Mucosa of rectum (tissue), 2 donors: ENCODE measurements around the gene C6orf47.

Experiments used
- H3K27ac ChIP-seq, 2 donors: one replicate each; pipeline ENCODE4 v1.7.0; 2013; ENCODE audit warnings: inconsistent platforms in 2 of 2, low read depth in 2 of 2, low read length in 2 of 2
- H3K27me3 ChIP-seq, 2 donors: one replicate each; pipeline ENCODE4 v1.7.0; 2013; ENCODE audit warnings: low read length in 2 of 2; ENCODE audit not compliant: control insufficient read depth in 2 of 2, insufficient read depth in 2 of 2
- H3K36me3 ChIP-seq, 2 donors: one replicate each; pipeline ENCODE4 v1.7.0; 2013; ENCODE audit warnings: low read length in 2 of 2; ENCODE audit not compliant: control insufficient read depth in 2 of 2, insufficient read depth in 2 of 2
- H3K4me1 ChIP-seq, 2 donors: one replicate each; pipeline ENCODE4 v1.7.0; 2013; ENCODE audit warnings: low read length in 2 of 2, mild to moderate bottlenecking in 1 of 2; ENCODE audit not compliant: control insufficient read depth in 2 of 2, insufficient read depth in 2 of 2
- H3K4me3 ChIP-seq, 2 donors: one replicate each; pipeline ENCODE4 v1.7.0; 2013; ENCODE audit warnings: low read length in 2 of 2
- H3K9ac ChIP-seq, 2 donors: one replicate each; pipeline ENCODE4 v1.7.0; 2013; ENCODE audit warnings: low read length in 2 of 2, low read depth in 1 of 2, mild to moderate bottlenecking in 1 of 2
- H3K9me3 ChIP-seq, 2 donors: one replicate each; pipeline ENCODE4 v1.7.0; 2013; ENCODE audit warnings: low read length in 2 of 2; ENCODE audit not compliant: control insufficient read depth in 2 of 2
- donor health status: healthy.
- donor health status: Normal muscosa, but diverticular disease.

Gene C6orf47

GRCh38 chr6:31645325-31645724, 15.3 kb downstream of the C6orf47 start:
- Histone ChIP-seq H3K4me3 (no peak overlapping the region), H3K9ac (no peak overlapping the region), H3K4me1 (no peaks in the 10 kb centered on the region), H3K9me3 (no peaks in the 10 kb centered on the region), H3K27me3 (no peaks in the 10 kb centered on the region), H3K27ac (no peak overlapping the region), H3K36me3 (peaks cover 83 to 85% of the 10 kb centered on the region in 2 donors)

- H3K4me3 ChIP-seq, result no peak overlapping the region
- H3K27me3 ChIP-seq, result no peaks in the 10 kb centered on the region
- no peaks in the 10 kb centered on the region for H3K9me3 ChIP-seq
- no peak overlapping the region for H3K9ac ChIP-seq
- H3K27ac ChIP-seq, result no peak overlapping the region
- H3K4me1 ChIP-seq, result no peaks in the 10 kb centered on the region
- peaks cover 89 to 91% of the 10 kb centered on the region in 2 donors for H3K36me3 ChIP-seq
Observed at GRCh38 chr6:31643818-31644454, 16.6 kb downstream of the C6orf47 start.

GRCh38 chr6:31642798-31643570, 17.6 kb downstream of the C6orf47 start:
- H3K4me1 ChIP-seq, result no peaks in the 10 kb centered on the region
- H3K9me3 ChIP-seq, result no peaks in the 10 kb centered on the region
- no peak overlapping the region for H3K4me3 ChIP-seq
- H3K27ac ChIP-seq, result no peak overlapping the region
- H3K36me3 ChIP-seq, result peaks cover 84 to 85% of the 10 kb centered on the region in 2 donors
- no peak overlapping the region for H3K9ac ChIP-seq
- no peaks in the 10 kb centered on the region for H3K27me3 ChIP-seq

- H3K36me3 ChIP-seq, result peaks cover 80 to 87% of the 10 kb centered on the region in 2 donors
- H3K9ac ChIP-seq, result no peak overlapping the region
- no peaks in the 10 kb centered on the region for H3K4me1 ChIP-seq
- H3K27me3 ChIP-seq, result no peaks in the 10 kb centered on the region
- H3K4me3 ChIP-seq, result no peak overlapping the region
- no peaks in the 10 kb centered on the region for H3K9me3 ChIP-seq
- H3K27ac ChIP-seq, result no peak overlapping the region
Observed at GRCh38 chr6:31641370-31641769, 19.2 kb downstream of the C6orf47 start.

- no peaks in the 10 kb centered on the region for H3K27me3 ChIP-seq
- no peaks in the 10 kb centered on the region for H3K4me1 ChIP-seq
- no peak overlapping the region for H3K27ac ChIP-seq
- H3K4me3 ChIP-seq, result no peak overlapping the region
- peaks cover 80 to 88% of the 10 kb centered on the region in 2 donors for H3K36me3 ChIP-seq
- H3K9ac ChIP-seq, result no peak overlapping the region
- no peaks in the 10 kb centered on the region for H3K9me3 ChIP-seq
Observed at GRCh38 chr6:31640612-31641011, 20.0 kb downstream of the C6orf47 start.

- Histone ChIP-seq H3K9me3 (no peaks in the 10 kb centered on the region), H3K36me3 (peaks cover 80 to 88% of the 10 kb centered on the region in 2 donors), H3K4me3 (no peak overlapping the region), H3K4me1 (no peaks in the 10 kb centered on the region), H3K9ac (no peak overlapping the region), H3K27ac (no peak overlapping the region), H3K27me3 (no peaks in the 10 kb centered on the region)
Observed at GRCh38 chr6:31639449-31639861, 21.1 kb downstream of the C6orf47 start.

GRCh38 chr6:31639043-31639442, 21.5 kb downstream of the C6orf47 start:
- Histone ChIP-seq H3K9ac (no peak overlapping the region), H3K27me3 (no peaks in the 10 kb centered on the region), H3K27ac (no peak overlapping the region), H3K36me3 (peaks cover 80 to 88% of the 10 kb centered on the region in 2 donors), H3K4me1 (no peaks in the 10 kb centered on the region), H3K4me3 (no peak overlapping the region), H3K9me3 (no peaks in the 10 kb centered on the region)

GRCh38 chr6:31636698-31637596, 23.6 kb downstream of the C6orf47 start:
- no peaks in the 10 kb centered on the region for H3K9me3 ChIP-seq
- no peaks in the 10 kb centered on the region for H3K4me1 ChIP-seq
- no peaks in the 10 kb centered on the region for H3K27me3 ChIP-seq
- H3K4me3 ChIP-seq, result no peak overlapping the region
- peaks cover 78 to 89% of the 10 kb centered on the region in 2 donors for H3K36me3 ChIP-seq
- no peak overlapping the region for H3K9ac ChIP-seq
- no peak overlapping the region for H3K27ac ChIP-seq

GRCh38 chr6:31634969-31635575, 25.5 kb downstream of the C6orf47 start:
- Histone ChIP-seq H3K27me3 (no peaks in the 10 kb centered on the region), H3K4me1 (no peaks in the 10 kb centered on the region), H3K9me3 (no peaks in the 10 kb centered on the region), H3K36me3 (peaks cover 69 to 86% of the 10 kb centered on the region in 2 donors), H3K27ac (no peak overlapping the region), H3K9ac (no peak overlapping the region), H3K4me3 (no peak overlapping the region)
